HL-60 (cell line): ENCODE data around the gene LMF1.

ENCODE experiments used
- CTCF ChIP-seq: IDR thresholded peaks from one replicate; pipeline ENCODE4 v1.5.1; 2011; ENCODE audit warnings: low read length, control low read depth, inconsistent platforms; ENCODE audit not compliant: insufficient read depth
- GABPA ChIP-seq: IDR thresholded peaks from 2 replicates; pipeline ENCODE4 v1.6.1; 2012; ENCODE audit warnings: low read depth
- POLR2AphosphoS5 ChIP-seq: IDR thresholded peaks from 2 replicates; pipeline ENCODE4 v1.6.1; 2012; ENCODE audit warnings: low read depth
- REST ChIP-seq: IDR thresholded peaks from 2 replicates; pipeline ENCODE4 v1.6.1; 2012; ENCODE audit warnings: low read depth; ENCODE audit not compliant: insufficient replicate concordance
- SPI1 ChIP-seq: IDR thresholded peaks from 2 replicates; pipeline ENCODE4 v1.6.1; 2012; ENCODE audit warnings: low read depth, mild to moderate bottlenecking, borderline replicate concordance

- no peak for TF ChIP-seq CTCF
- TF ChIP-seq REST, result no peak
- no peak for TF ChIP-seq POLR2AphosphoS5
- TF ChIP-seq GABPA, result no peak
- TF ChIP-seq SPI1, result no peak
Observed at GRCh38 chr16:966035-966434, 4.7 kb downstream of the LMF1 start.
